Kidney epithelial cell (primary cell): ENCODE results near the gene GTPBP10. TPM values are rescaled to one million over a fixed set of nuclear protein-coding genes. Genes with fewer than 3 reads are reported as not detected.
"Not testable (repeated sequence)": the region's sequence is repeated elsewhere in the genome, so short reads cannot be mapped to it uniquely, and the experiment has no call there.

ENCODE experiments used
- DNase-seq: peaks from one replicate; pipeline ENCODE4 v3.0.0-alpha.2; 2010; ENCODE audit warnings: low read depth
- H3K27me3 ChIP-seq: 2 replicates; pipeline ENCODE4 v1.6.0; 2011; ENCODE audit warnings: low read length; ENCODE audit not compliant: control insufficient read depth, insufficient read depth
- H3K36me3 ChIP-seq: 2 replicates; pipeline ENCODE4 v1.5.1; 2011; ENCODE audit warnings: low read length; ENCODE audit not compliant: control insufficient read depth, insufficient read depth
- H3K4me3 ChIP-seq: 2 replicates; pipeline ENCODE4 v1.5.1; 2011; ENCODE audit warnings: low read depth, mild to moderate bottlenecking, control low read depth, low read length
- total RNA-seq: library from RNA; depleted of rRNA; stranded (reverse); fragments of >200 nt; gene quantifications from 2 replicates; pipeline ENCODE4 v1.2.3, GENCODE V29; 2015
- TF ChIP-seq, protein P1 (sequence below): IDR thresholded peaks from 2 replicates; pipeline ENCODE4 v1.5.1; 2011; ENCODE audit warnings: mild to moderate bottlenecking, moderate library complexity, low read length, control low read depth, inconsistent platforms; ENCODE audit not compliant: insufficient read depth, poor library complexity, severe bottlenecking

GTPBP10 gene
- total RNA-seq, 1 donor from 2014 or later = 11.9 TPM

DNA sequence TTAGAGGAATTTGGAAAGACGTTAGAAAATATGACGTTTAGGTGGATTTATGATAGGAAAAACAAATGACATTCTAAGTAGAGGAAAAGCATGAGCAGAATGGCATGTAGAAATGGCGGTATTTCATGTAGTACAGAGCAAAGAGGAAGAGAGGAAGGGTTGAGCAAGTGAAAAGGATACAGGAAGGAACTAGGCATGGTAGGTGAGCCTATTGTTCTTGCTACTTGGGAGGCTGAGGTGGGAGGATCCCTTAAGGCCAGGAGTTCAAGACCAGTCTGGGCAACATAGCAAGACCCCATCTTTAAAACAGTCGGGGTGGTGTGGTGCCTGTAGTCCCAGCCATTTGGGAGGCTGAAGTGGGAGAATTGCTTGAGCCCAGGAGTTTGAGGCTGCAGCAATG lies 1.2 kb downstream of the GTPBP10 start:
- DNase-seq = no peak
- Histone ChIP-seq H3K4me3 (no peak overlapping the region), H3K36me3 (no peaks in the 10 kb centered on the region), H3K27me3 (no peaks in the 10 kb centered on the region)
- TF ChIP-seq, protein P1, sequence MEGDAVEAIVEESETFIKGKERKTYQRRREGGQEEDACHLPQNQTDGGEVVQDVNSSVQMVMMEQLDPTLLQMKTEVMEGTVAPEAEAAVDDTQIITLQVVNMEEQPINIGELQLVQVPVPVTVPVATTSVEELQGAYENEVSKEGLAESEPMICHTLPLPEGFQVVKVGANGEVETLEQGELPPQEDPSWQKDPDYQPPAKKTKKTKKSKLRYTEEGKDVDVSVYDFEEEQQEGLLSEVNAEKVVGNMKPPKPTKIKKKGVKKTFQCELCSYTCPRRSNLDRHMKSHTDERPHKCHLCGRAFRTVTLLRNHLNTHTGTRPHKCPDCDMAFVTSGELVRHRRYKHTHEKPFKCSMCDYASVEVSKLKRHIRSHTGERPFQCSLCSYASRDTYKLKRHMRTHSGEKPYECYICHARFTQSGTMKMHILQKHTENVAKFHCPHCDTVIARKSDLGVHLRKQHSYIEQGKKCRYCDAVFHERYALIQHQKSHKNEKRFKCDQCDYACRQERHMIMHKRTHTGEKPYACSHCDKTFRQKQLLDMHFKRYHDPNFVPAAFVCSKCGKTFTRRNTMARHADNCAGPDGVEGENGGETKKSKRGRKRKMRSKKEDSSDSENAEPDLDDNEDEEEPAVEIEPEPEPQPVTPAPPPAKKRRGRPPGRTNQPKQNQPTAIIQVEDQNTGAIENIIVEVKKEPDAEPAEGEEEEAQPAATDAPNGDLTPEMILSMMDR = no peak

DNA sequence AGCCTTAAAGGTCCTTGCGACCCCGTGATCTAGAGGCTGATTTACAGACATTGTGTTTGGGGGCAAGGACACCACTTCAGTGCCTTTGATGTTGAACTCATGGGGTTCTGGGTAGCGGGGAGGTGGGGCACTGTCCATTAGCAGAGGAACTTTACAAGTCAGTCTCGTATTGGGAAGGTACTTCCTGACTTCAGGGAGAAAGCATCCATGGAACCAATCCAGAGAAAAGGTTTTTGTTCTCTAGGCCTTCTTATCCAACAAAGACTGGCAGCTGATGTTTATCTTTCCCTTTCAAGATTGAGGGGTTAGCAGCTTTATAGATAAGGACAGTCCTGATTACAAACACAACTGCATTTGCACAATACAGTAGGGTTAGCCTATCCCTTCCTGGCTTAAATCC lies 2.8 kb downstream of the GTPBP10 start:
- Histone ChIP-seq H3K4me3 (no peak overlapping the region), H3K27me3 (no peaks in the 10 kb centered on the region), H3K36me3 (no peaks in the 10 kb centered on the region)
- TF ChIP-seq, protein P1 = no peak
- no peak for DNase-seq

DNA sequence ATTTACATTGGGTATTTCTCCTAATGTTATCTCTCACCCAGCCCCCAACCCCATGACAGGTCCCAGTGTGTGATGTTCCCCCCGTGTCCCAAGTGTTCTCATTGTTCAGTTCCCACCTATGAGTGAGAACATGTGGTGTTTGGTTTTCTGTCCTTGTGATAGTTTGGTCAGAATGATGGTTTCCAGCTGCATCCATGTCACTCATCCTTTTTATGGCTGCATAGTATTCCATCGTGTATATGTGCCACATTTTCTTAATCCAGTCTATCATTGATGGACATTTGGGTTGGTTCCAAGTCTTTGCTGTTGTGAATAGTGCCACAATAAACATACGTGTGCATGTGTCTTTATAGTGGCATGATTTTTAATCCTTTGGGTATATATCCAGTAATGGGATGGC lies 3.5 kb downstream of the GTPBP10 start:
- H3K36me3 ChIP-seq, H3K4me3 ChIP-seq, H3K27me3 ChIP-seq, DNase-seq: not testable (repeated sequence)

DNA sequence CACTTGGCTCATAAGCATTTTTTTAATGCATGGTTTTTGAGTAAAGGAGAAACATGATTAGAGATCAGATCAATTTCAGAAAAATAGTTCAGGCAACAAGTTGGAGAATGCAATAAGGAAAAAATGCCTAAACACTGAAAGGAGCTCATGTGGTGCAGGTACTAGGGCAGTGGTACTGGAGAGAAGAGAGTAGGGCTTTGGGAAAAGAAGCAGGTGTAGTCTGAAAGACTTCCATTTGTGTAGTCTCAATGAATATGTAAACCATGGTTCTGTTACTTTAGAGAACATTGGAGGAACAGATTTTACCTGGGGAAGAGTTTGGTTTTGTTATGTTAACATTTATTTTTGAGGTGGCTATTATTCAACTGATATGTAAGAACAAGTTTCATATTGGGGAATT lies 5.5 kb downstream of the GTPBP10 start:
- TF ChIP-seq, protein P1 = no peak
- Histone ChIP-seq H3K27me3 (no peaks in the 10 kb centered on the region), H3K36me3 (no peaks in the 10 kb centered on the region), H3K4me3 (no peak overlapping the region)
- DNase-seq = no peak

DNA sequence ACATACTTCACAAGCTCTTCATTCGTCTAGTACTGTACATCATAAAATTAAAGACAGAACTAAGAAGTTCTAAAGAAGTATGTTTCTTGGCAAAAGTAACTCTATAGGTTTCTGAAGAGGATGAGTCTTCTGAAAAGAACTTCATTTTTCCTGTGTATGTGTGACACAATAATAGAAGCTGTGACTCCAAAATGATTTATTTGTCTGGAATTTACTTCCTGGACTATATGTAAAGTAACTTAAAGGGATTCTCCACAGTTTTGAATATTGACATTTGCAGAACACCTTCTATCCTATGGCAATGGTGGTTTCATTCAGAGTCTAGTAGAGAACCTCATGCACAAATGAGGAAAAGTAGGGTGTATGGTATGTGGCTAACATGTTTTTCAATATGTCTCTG lies 36.9 kb downstream of the GTPBP10 start:
- H3K36me3 ChIP-seq = no peaks in the 10 kb centered on the region
- TF ChIP-seq, protein P1 = no peak
- no peaks in the 10 kb centered on the region for H3K27me3 ChIP-seq
- H3K4me3 ChIP-seq = no peak overlapping the region
- no peak for DNase-seq

DNA sequence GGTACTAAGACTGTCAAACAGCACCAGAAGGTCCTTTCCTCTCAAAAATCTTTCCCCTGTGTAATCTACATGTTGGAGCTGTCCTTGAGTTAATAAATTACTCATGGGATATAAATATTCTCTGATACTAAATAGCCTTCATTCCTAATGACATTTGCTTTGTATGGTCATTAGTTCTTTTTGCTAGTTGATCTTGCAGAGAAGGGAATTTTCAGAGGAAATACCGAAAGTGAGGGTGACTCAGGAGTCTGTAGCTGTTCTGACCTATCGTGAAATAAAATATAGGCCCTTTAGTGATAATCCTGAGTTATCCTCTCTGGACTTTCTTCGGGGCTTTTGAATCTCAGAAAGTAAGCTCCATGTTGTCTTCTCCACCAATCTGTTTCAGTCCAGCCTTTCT lies 37.3 kb downstream of the GTPBP10 start:
- TF ChIP-seq, protein P1 = no peak
- DNase-seq = no peak
- Histone ChIP-seq H3K27me3 (no peaks in the 10 kb centered on the region), H3K4me3 (no peak overlapping the region), H3K36me3 (no peaks in the 10 kb centered on the region)
